Keratinocyte (primary cell): ENCODE results near the gene ITGA2. TPM values are rescaled to one million over a fixed set of nuclear protein-coding genes. Genes with fewer than 3 reads are reported as not detected.

Source experiments
- DNase-seq: peaks from one replicate; pipeline ENCODE4 v3.0.0-alpha.2; 2011; ENCODE audit warnings: low read depth, missing footprints, low spot score
- FAIRE-seq: peaks from 2 replicates; lab custom pipeline; 2011; peaks lifted over from hg19 to GRCh38; lab: Jason Lieb, UNC
- H2AFZ ChIP-seq: 2 replicates; pipeline ENCODE4 v1.6.0; 2012; ENCODE audit warnings: low read length, control low read depth, inconsistent platforms; ENCODE audit not compliant: control insufficient read depth
- H3K27ac ChIP-seq: 2 replicates; pipeline ENCODE4 v1.5.1; 2011; ENCODE audit warnings: low read length; ENCODE audit not compliant: control insufficient read depth, insufficient read depth
- H3K27me3 ChIP-seq: 3 replicates; pipeline ENCODE4 v1.6.0; 2011; ENCODE audit warnings: low read length; ENCODE audit not compliant: control insufficient read depth, insufficient read depth; ENCODE audit errors: extremely low read depth
- H3K36me3 ChIP-seq, 2 experiments: 2 replicates in 1 of 2; 3 replicates in 1 of 2; pipeline ENCODE4 v1.5.1; 2011; ENCODE audit warnings: low read length in 2 of 2, mild to moderate bottlenecking in 1 of 2; ENCODE audit not compliant: control insufficient read depth in 2 of 2, insufficient read depth in 2 of 2; ENCODE audit errors: extremely low read depth in 1 of 2
- H3K4me1 ChIP-seq: 3 replicates; pipeline ENCODE4 v1.5.1; 2011; ENCODE audit warnings: low read length; ENCODE audit not compliant: control insufficient read depth, insufficient read depth; ENCODE audit errors: extremely low read depth
- H3K4me2 ChIP-seq: 3 replicates; pipeline ENCODE4 v1.6.0; 2011; ENCODE audit warnings: low read depth, low read length; ENCODE audit not compliant: control insufficient read depth, insufficient read depth; ENCODE audit errors: extremely low read depth
- H3K4me3 ChIP-seq, 3 experiments: fragments of 200-600 bp in 1 of 3; sonication (generic) in 1 of 3; 2 replicates in 2 of 3; 3 replicates in 1 of 3; pipeline ENCODE4 v1.5.1; 2011 to 2016; ENCODE audit warnings: low read length in 3 of 3, mild to moderate bottlenecking in 3 of 3, control low read depth in 2 of 3, inconsistent platforms in 1 of 3, low read depth in 1 of 3, mixed read lengths in 1 of 3, mixed run types in 1 of 3, moderate library complexity in 1 of 3; ENCODE audit not compliant: control insufficient read depth in 2 of 3, insufficient read depth in 2 of 3; ENCODE audit errors: extremely low read depth in 1 of 3
- H3K79me2 ChIP-seq: 2 replicates; pipeline ENCODE4 v1.6.0; 2012; ENCODE audit warnings: low read length; ENCODE audit not compliant: control insufficient read depth, insufficient read depth
- H3K9ac ChIP-seq: 3 replicates; pipeline ENCODE4 v1.6.0; 2011; ENCODE audit warnings: low read length; ENCODE audit not compliant: control insufficient read depth, insufficient read depth; ENCODE audit errors: extremely low read depth
- H3K9me1 ChIP-seq: 3 replicates; pipeline ENCODE4 v1.6.0; 2011; ENCODE audit warnings: low read length; ENCODE audit not compliant: control insufficient read depth, insufficient read depth; ENCODE audit errors: extremely low read depth
- H3K9me3 ChIP-seq: 2 replicates; pipeline ENCODE4 v1.5.1; 2012; ENCODE audit warnings: low read depth, low read length; ENCODE audit not compliant: control insufficient read depth
- H4K20me1 ChIP-seq: 3 replicates; pipeline ENCODE4 v1.6.0; 2011; ENCODE audit warnings: low read length; ENCODE audit not compliant: control insufficient read depth, insufficient read depth; ENCODE audit errors: extremely low read depth
- EZH2 ChIP-seq: IDR thresholded peaks from one replicate; pipeline ENCODE4 v1.6.1; 2012; ENCODE audit warnings: inconsistent platforms, mild to moderate bottlenecking, low read length, moderate library complexity
- dilution Hi-C: fragments of 300-500 bp; cut with MboI; formaldehyde crosslinking; loops from one replicate; pipeline ENCODE4 v1.7.0; 2020; ENCODE audit warnings: low sequenced_read_pairs; ENCODE audit not compliant: extremely low pct_ligation_motif_present
- polyA plus RNA-seq, 5 experiments: library from polyadenylated mRNA; depleted of rRNA in 3 of 5; stranded (reverse) in 3 of 5; stranded (forward) in 1 of 5; unstranded in 1 of 5; fragments of >200 nt; gene quantifications; 1 replicate in 1 of 5; 2 replicates in 3 of 5; 3 replicates in 1 of 5; pipeline versions ENCODE4 v1.2.1 to v1.2.3, GENCODE V29; 2011 to 2012; ENCODE audit warnings: missing spikeins in 2 of 5, low read depth in 1 of 5, low replicate concordance in 1 of 5
- TF ChIP-seq, protein P1 (sequence below), 3 experiments: IDR thresholded peaks in 1 of 3; conservative IDR thresholded peaks in 1 of 3; optimal IDR thresholded peaks in 1 of 3; 2 replicates in 2 of 3; 3 replicates in 1 of 3; pipeline versions ENCODE3 to v1.5.1; 2011; ENCODE audit warnings: low read length in 3 of 3, mild to moderate bottlenecking in 3 of 3, moderate library complexity in 2 of 3, control low read depth in 1 of 3, inconsistent platforms in 1 of 3; ENCODE audit not compliant: insufficient read depth in 2 of 3; ENCODE audit errors: extremely low read depth in 1 of 3

Gene ITGA2
- polyA plus RNA-seq, 1 donor (not counting 4 experiments of a cell fraction or from before 2014, with no cell fraction given) = 112 TPM

GRCh38 chr5:52977264-52977897 is 11.8 kb upstream of the ITGA2 start:
- H3K79me2 ChIP-seq = no peaks in the 10 kb centered on the region
- no peak overlapping the region for H2AFZ ChIP-seq
- H3K4me3 ChIP-seq = no peak overlapping the region
- no peak for DNase-seq
- H3K9me3 ChIP-seq = no peaks in the 10 kb centered on the region
- no peak overlapping the region for H3K27ac ChIP-seq
- H3K27me3 ChIP-seq = no peaks in the 10 kb centered on the region
- H3K36me3 ChIP-seq = no peaks in the 10 kb centered on the region
- no peaks in the 10 kb centered on the region for H3K4me1 ChIP-seq
- H4K20me1 ChIP-seq = no peaks in the 10 kb centered on the region
- TF ChIP-seq, protein P1, sequence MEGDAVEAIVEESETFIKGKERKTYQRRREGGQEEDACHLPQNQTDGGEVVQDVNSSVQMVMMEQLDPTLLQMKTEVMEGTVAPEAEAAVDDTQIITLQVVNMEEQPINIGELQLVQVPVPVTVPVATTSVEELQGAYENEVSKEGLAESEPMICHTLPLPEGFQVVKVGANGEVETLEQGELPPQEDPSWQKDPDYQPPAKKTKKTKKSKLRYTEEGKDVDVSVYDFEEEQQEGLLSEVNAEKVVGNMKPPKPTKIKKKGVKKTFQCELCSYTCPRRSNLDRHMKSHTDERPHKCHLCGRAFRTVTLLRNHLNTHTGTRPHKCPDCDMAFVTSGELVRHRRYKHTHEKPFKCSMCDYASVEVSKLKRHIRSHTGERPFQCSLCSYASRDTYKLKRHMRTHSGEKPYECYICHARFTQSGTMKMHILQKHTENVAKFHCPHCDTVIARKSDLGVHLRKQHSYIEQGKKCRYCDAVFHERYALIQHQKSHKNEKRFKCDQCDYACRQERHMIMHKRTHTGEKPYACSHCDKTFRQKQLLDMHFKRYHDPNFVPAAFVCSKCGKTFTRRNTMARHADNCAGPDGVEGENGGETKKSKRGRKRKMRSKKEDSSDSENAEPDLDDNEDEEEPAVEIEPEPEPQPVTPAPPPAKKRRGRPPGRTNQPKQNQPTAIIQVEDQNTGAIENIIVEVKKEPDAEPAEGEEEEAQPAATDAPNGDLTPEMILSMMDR (optimal IDR thresholded peaks at IDR 0.05 in 1 of 3, IDR thresholded peaks at IDR 0.05 in 1 of 3, conservative IDR thresholded peaks at IDR 0.05 in 1 of 3; ENCODE audit: extremely low read depth in 1 of 3, insufficient read depth in 2 of 3, low read length in 3 of 3) = no peak
- TF ChIP-seq EZH2 = no peak
- dilution Hi-C loops = no loop called here
- no peaks in the 10 kb centered on the region for H3K9me1 ChIP-seq
- no peak overlapping the region for H3K9ac ChIP-seq
- H3K4me2 ChIP-seq = no peak overlapping the region
- no peak for FAIRE-seq

- TF ChIP-seq, protein P1 (optimal IDR thresholded peaks at IDR 0.05 in 1 of 3, IDR thresholded peaks at IDR 0.05 in 1 of 3, conservative IDR thresholded peaks at IDR 0.05 in 1 of 3; ENCODE audit: extremely low read depth in 1 of 3, insufficient read depth in 2 of 3, low read length in 3 of 3) = no peak
- TF ChIP-seq EZH2 = no peak
- Histone ChIP-seq H4K20me1 (no peaks in the 10 kb centered on the region), H3K4me3 (no peak overlapping the region), H3K9ac (no peak overlapping the region), H3K9me1 (no peaks in the 10 kb centered on the region), H3K36me3 (no peaks in the 10 kb centered on the region), H3K4me1 (peaks cover 32% of the 10 kb centered on the region), H3K9me3 (no peaks in the 10 kb centered on the region), H3K27me3 (no peaks in the 10 kb centered on the region), H3K4me2 (no peak overlapping the region), H3K79me2 (no peaks in the 10 kb centered on the region), H2AFZ (no peak overlapping the region), H3K27ac (no peak overlapping the region)
- DNase-seq (no peak), FAIRE-seq (no peak)
- dilution Hi-C loops = no loop called here
Observed at GRCh38 chr5:52981507-52981906, 7.6 kb upstream of the ITGA2 start.
